ENCODE measurements around the gene ADGRB3. TPM values are rescaled to one million over a fixed set of nuclear protein-coding genes. Genes with fewer than 3 reads are reported as not detected.

The ADGRB3 gene
- total and polyA plus RNA-seq, 2 donors (not counting 1 experiment from before 2014, with no cell fraction given), result not detected

GRCh38 chr6:68967549-68968300, 332.6 kb downstream of the ADGRB3 start:
- Histone ChIP-seq H3K4me2 (replicated peaks; ENCODE audit: low read depth, low read length, poor library complexity, severe bottlenecking) (no peak overlapping the region), H3K36me3 (replicated peaks in 1 of 2; ENCODE audit: control extremely low read depth in 1 of 2, control insufficient read depth in 1 of 2, extremely low read depth in 1 of 2, insufficient read depth in 2 of 2, low read length in 1 of 2) (no peaks in the 10 kb centered on the region), H3K27ac (ENCODE audit: low read length in 2 of 2) (no peak overlapping the region), H3K79me2 (ENCODE audit: control insufficient read depth, insufficient read depth, low read length) (no peaks in the 10 kb centered on the region), H3K9me3 (ENCODE audit: control extremely low read depth in 1 of 3, control insufficient read depth in 2 of 3, insufficient read depth in 1 of 3, low read length in 2 of 3) (no peaks in the 10 kb centered on the region), H3K27me3 (replicated peaks in 1 of 4; ENCODE audit: control extremely low read depth in 1 of 4, control insufficient read depth in 3 of 4, insufficient read depth in 4 of 4, low read length in 3 of 4) (no peaks in the 10 kb centered on the region), H3K4me1 (ENCODE audit: control insufficient read depth in 2 of 2, insufficient read depth in 2 of 2, low read length in 2 of 2) (no peaks in the 10 kb centered on the region), H3K9ac (ENCODE audit: low read length) (no peak overlapping the region), H3K4me3 (ENCODE audit: control extremely low read depth in 1 of 5, extremely low read depth in 1 of 5, insufficient read depth in 1 of 5, low read depth in 2 of 5, low read length in 4 of 5) (no peak overlapping the region), H4K20me1 (ENCODE audit: control insufficient read depth, insufficient read depth, low read length, poor library complexity, severe bottlenecking) (no peaks in the 10 kb centered on the region), H2AFZ (ENCODE audit: insufficient read depth, low read depth, low read length, poor library complexity, severe bottlenecking) (peak overlapping the region; percentile 20)
- H3K9me3 Mint-ChIP-seq (ENCODE audit: insufficient read depth), result no peaks in the 10 kb centered on the region
- H3K4me3 Mint-ChIP-seq, result no peak overlapping the region
- ChIA-PET POLR2A (no interaction called here), CTCF (interaction anchor here (1.0 to 1.7 kb wide), 2 partner anchors 20 to 1141 kb away, joined by 3 to 4 read pairs; no protein-coding TSS in a partner anchor)
- TF ChIP-seq EZH2 (IDR thresholded peaks at IDR 0.05; ENCODE audit: borderline replicate concordance, insufficient read depth, low read depth, low read length, poor library complexity, severe bottlenecking), result no peak
- peak; percentile 91 for TF ChIP-seq CTCF (IDR thresholded peaks at IDR 0.05)
- peaks cover 9% of the 10 kb centered on the region for H3K27me3 Mint-ChIP-seq
- ATAC-seq (ENCODE audit: low read depth) (peak; percentile 54), DNase-seq (peak; percentile 55)
- no peak overlapping the region for H3K27ac Mint-ChIP-seq
- 36% methylated on average over 5 of the region's 11 CpGs for WGBS (ENCODE audit: insufficient coverage)
- intact Hi-C loops (cut with micrococcal nuclease), result no loop called here
- no peaks in the 10 kb centered on the region for H3K4me1 Mint-ChIP-seq

GRCh38 chr6:68968301-68968649, 333.2 kb downstream of the ADGRB3 start:
- Histone ChIP-seq H3K36me3 (replicated peaks in 1 of 2; ENCODE audit: control extremely low read depth in 1 of 2, control insufficient read depth in 1 of 2, extremely low read depth in 1 of 2, insufficient read depth in 2 of 2, low read length in 1 of 2) (no peaks in the 10 kb centered on the region), H3K4me2 (replicated peaks; ENCODE audit: low read depth, low read length, poor library complexity, severe bottlenecking) (no peak overlapping the region), H3K4me3 (ENCODE audit: control extremely low read depth in 1 of 5, extremely low read depth in 1 of 5, insufficient read depth in 1 of 5, low read depth in 2 of 5, low read length in 4 of 5) (no peak overlapping the region), H4K20me1 (ENCODE audit: control insufficient read depth, insufficient read depth, low read length, poor library complexity, severe bottlenecking) (no peaks in the 10 kb centered on the region), H2AFZ (ENCODE audit: insufficient read depth, low read depth, low read length, poor library complexity, severe bottlenecking) (no peak overlapping the region), H3K9ac (ENCODE audit: low read length) (no peak overlapping the region), H3K4me1 (ENCODE audit: control insufficient read depth in 2 of 2, insufficient read depth in 2 of 2, low read length in 2 of 2) (no peaks in the 10 kb centered on the region), H3K79me2 (ENCODE audit: control insufficient read depth, insufficient read depth, low read length) (no peaks in the 10 kb centered on the region), H3K27ac (ENCODE audit: low read length in 2 of 2) (no peak overlapping the region), H3K9me3 (ENCODE audit: control extremely low read depth in 1 of 3, control insufficient read depth in 2 of 3, insufficient read depth in 1 of 3, low read length in 2 of 3) (no peaks in the 10 kb centered on the region), H3K27me3 (replicated peaks in 1 of 4; ENCODE audit: control extremely low read depth in 1 of 4, control insufficient read depth in 3 of 4, insufficient read depth in 4 of 4, low read length in 3 of 4) (no peaks in the 10 kb centered on the region)
- CTCF ChIA-PET, result interaction anchor here (1.7 kb wide), 1 partner anchor 20 kb away, joined by 4 read pairs; no protein-coding TSS in a partner anchor
- intact Hi-C loops (cut with micrococcal nuclease), result no loop called here
- Mint-ChIP-seq H3K9me3 (ENCODE audit: insufficient read depth) (no peaks in the 10 kb centered on the region), H3K4me1 (no peaks in the 10 kb centered on the region), H3K4me3 (no peak overlapping the region), H3K27me3 (peaks cover 9% of the 10 kb centered on the region), H3K27ac (no peak overlapping the region)
- no peak for TF ChIP-seq EZH2 (IDR thresholded peaks at IDR 0.05; ENCODE audit: borderline replicate concordance, insufficient read depth, low read depth, low read length, poor library complexity, severe bottlenecking)
- TF ChIP-seq CTCF (IDR thresholded peaks at IDR 0.05), result peak; percentile 50
- no peak for ATAC-seq (ENCODE audit: low read depth)
- DNase-seq, result no peak
- WGBS (ENCODE audit: insufficient coverage), result no CpG with 5 or more reads among the region's 4 CpGs
- POLR2A ChIA-PET, result no interaction called here
